ENCODE data around the gene ZNF462. TPM values are rescaled to one million over a fixed set of nuclear protein-coding genes. Genes with fewer than 3 reads are reported as not detected.

ZNF462 gene
- total RNA-seq, 1 experiment from 2014 or later = 121 TPM

DNA sequence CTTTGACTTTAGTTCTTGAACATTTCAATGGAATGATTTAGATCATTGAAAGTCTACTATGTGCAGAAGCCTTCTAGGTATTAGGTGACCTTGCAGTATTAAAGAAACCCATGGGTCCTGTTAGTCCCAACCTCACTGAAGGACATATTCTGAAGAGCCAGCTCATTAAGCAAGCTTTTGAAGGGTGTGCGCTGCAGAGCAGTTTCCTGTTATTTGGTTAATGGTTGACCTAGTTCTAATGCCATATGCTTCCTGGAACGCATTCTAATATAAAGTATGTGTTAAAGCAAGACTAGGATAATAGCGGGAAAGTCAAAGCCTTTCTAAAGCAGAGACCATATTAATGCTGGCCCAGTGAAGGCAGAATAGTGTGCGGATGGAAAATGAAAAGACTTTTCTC is 20.1 kb downstream of the ZNF462 start (continued):
- TF ChIP-seq EMX1 (CRISPR knock-in tag; IDR thresholded peaks at IDR 0.05) (no peak), TEAD1 (CRISPR knock-in tag; IDR thresholded peaks at IDR 0.05) (no peak)

DNA sequence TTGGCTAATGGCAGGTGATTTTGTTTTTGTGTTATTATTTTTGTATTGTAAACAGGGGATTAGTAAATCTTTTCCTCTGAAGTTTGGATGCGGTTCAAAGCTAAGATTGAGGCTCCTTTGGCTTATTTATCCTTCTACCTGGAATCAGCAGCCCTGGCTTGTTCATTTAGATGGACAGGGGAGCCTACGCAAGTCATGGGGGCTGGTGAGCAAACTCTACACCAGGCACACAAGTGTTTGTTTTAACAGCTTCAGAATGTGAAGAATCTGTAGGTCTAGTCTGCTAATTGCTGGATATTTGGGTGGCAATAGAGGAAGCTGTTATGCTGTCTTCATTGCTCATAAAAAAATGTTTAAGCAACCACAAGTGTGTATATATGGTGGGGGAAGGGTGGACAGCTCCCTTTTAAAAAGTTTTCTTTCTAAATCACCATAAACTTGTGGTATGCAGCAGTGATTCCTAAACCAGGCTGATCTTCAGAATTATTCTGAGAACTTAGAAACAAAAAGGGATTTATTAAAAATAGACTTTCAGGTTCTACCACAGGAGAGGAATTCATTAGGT is 20.7 kb downstream of the ZNF462 start:
- no peak for DNase-seq (ENCODE audit: low spot score)
- Mint-ChIP-seq H3K4me3 (no peak overlapping the region), H3K4me1 (peaks cover 95% of the 10 kb centered on the region), H3K27me3 (ENCODE audit: low read depth) (no peaks in the 10 kb centered on the region), H3K9me3 (peaks cover 3% of the 10 kb centered on the region; the same call in 1 of the 2 replicates), H3K27ac (peak overlapping the region; percentile 57; the same call in 1 of the 2 replicates), H3K36me3 (peaks cover 35% of the 10 kb centered on the region)
- TF ChIP-seq, protein P1, sequence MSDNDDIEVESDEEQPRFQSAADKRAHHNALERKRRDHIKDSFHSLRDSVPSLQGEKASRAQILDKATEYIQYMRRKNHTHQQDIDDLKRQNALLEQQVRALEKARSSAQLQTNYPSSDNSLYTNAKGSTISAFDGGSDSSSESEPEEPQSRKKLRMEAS (CRISPR knock-in tag; IDR thresholded peaks at IDR 0.05) = no peak
- no peak for TF ChIP-seq RORB (CRISPR knock-in tag; IDR thresholded peaks at IDR 0.05)
- TF ChIP-seq, protein P2, sequence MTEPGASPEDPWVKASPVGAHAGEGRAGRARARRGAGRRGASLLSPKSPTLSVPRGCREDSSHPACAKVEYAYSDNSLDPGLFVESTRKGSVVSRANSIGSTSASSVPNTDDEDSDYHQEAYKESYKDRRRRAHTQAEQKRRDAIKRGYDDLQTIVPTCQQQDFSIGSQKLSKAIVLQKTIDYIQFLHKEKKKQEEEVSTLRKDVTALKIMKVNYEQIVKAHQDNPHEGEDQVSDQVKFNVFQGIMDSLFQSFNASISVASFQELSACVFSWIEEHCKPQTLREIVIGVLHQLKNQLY (CRISPR knock-in tag; IDR thresholded peaks at IDR 0.05) = no peak
- ChIA-PET CTCF (no interaction called here), POLR2A (no interaction called here)
- ATAC-seq = no peak

DNA sequence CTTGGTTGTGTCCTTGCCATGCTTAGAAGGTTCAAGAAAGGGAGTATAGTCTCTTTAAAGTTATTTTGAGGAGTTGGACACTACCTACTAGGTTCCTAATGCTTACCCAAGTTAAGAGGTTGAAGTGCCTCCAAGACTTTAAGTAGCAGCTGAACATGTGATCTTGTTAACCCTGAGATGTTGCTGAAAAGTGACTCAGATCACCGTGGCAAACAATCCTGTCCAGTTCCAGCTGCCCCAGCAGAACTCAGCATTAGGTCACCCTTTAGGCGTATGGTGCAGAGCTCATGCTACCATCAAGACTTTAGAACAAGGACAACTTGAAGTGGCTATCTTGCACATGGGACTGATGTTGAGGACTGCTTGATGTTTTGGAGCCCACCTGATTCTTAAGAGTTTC is 22.5 kb downstream of the ZNF462 start:
- DNase-seq (ENCODE audit: low spot score) (no peak), ATAC-seq (no peak)
- POLR2A ChIA-PET = no interaction called here
- Mint-ChIP-seq H3K27me3 (ENCODE audit: low read depth) (no peaks in the 10 kb centered on the region), H3K36me3 (peaks cover 32% of the 10 kb centered on the region), H3K9me3 (peaks cover 3% of the 10 kb centered on the region; the same call in 1 of the 2 replicates), H3K4me3 (no peak overlapping the region), H3K4me1 (peaks cover 95% of the 10 kb centered on the region), H3K27ac (no peak overlapping the region)
- TF ChIP-seq, protein P3, sequence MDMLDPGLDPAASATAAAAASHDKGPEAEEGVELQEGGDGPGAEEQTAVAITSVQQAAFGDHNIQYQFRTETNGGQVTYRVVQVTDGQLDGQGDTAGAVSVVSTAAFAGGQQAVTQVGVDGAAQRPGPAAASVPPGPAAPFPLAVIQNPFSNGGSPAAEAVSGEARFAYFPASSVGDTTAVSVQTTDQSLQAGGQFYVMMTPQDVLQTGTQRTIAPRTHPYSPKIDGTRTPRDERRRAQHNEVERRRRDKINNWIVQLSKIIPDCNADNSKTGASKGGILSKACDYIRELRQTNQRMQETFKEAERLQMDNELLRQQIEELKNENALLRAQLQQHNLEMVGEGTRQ (CRISPR knock-in tag; IDR thresholded peaks at IDR 0.05) = no peak
- TF ChIP-seq, protein P4, sequence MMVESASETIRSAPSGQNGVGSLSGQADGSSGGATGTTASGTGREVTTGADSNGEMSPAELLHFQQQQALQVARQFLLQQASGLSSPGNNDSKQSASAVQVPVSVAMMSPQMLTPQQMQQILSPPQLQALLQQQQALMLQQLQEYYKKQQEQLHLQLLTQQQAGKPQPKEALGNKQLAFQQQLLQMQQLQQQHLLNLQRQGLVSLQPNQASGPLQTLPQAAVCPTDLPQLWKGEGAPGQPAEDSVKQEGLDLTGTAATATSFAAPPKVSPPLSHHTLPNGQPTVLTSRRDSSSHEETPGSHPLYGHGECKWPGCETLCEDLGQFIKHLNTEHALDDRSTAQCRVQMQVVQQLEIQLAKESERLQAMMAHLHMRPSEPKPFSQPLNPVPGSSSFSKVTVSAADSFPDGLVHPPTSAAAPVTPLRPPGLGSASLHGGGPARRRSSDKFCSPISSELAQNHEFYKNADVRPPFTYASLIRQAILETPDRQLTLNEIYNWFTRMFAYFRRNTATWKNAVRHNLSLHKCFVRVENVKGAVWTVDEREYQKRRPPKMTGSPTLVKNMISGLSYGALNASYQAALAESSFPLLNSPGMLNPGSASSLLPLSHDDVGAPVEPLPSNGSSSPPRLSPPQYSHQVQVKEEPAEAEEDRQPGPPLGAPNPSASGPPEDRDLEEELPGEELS (CRISPR knock-in tag; IDR thresholded peaks at IDR 0.05) = no peak
- CTCF ChIA-PET = no interaction called here

DNA sequence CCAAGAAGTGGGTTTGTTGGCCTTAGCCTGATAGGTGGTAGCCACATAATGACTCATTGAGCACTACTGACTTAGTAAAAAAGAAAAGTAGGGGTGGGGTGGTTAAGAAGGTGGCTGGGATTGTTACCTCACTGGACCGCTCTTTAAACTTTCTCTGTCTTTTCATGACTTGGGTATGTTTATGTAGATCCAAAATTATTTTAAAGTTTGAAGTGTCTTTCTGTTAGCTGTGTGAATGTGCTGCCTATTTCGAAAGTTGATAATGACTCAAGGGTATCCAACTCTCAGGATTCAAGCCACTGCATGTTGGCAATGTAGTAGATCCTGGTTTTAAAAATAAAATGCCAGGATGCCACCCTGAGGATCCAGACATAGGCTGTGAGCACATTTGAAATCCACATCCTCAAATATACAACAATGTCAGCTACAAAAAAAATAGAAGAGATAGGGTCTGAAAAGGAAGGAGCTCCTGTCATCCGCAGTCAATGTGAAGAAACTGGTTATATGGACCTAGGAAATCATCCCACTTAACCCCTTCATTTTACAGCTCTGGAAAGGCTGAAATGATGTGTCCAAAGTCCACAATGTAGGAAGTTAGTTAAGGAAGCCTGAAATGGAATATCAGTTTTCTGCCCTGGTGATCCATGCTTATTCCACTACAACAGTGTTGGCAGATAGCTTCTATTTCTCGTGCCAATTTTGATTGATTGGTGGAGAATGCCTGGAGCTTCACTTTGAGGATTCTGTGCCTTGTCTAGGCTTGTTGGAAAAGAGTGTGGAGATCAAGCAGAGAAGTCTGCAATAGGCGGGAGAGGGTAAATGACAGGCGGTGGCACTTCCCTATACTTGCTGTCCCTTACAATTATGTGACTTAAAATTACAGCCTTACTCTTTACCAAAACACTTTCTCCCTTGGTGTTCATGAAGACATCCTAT is 23.4 kb downstream of the ZNF462 start:
- Mint-ChIP-seq H3K27ac (0 out of 2 replicates have a peak overlapping the region, but pooled peaks have one; percentile 65), H3K36me3 (peaks cover 24% of the 10 kb centered on the region), H3K27me3 (ENCODE audit: low read depth) (no peaks in the 10 kb centered on the region), H3K4me1 (peaks cover 95% of the 10 kb centered on the region), H3K4me3 (no peak overlapping the region), H3K9me3 (peaks cover 3% of the 10 kb centered on the region; the same call in 1 of the 2 replicates)
- ATAC-seq (no peak), DNase-seq (ENCODE audit: low spot score) (no peak)
- POLR2A ChIA-PET = interaction anchor here (1.0 kb wide), 1 partner anchor 10 kb away, joined by 3 read pairs; no protein-coding TSS in a partner anchor
- CTCF ChIA-PET = no interaction called here
- TF ChIP-seq ZNF671 (CRISPR knock-in tag; IDR thresholded peaks at IDR 0.05) (no peak), NR3C1 (CRISPR knock-in tag; conservative IDR thresholded peaks at IDR 0.05; ENCODE audit: low read depth) (no peak)
- TF ChIP-seq, protein P5, sequence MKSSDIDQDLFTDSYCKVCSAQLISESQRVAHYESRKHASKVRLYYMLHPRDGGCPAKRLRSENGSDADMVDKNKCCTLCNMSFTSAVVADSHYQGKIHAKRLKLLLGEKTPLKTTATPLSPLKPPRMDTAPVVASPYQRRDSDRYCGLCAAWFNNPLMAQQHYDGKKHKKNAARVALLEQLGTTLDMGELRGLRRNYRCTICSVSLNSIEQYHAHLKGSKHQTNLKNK (CRISPR knock-in tag; IDR thresholded peaks at IDR 0.05) = no peak
- TF ChIP-seq, protein P6, sequence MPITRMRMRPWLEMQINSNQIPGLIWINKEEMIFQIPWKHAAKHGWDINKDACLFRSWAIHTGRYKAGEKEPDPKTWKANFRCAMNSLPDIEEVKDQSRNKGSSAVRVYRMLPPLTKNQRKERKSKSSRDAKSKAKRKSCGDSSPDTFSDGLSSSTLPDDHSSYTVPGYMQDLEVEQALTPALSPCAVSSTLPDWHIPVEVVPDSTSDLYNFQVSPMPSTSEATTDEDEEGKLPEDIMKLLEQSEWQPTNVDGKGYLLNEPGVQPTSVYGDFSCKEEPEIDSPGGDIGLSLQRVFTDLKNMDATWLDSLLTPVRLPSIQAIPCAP (CRISPR knock-in tag; IDR thresholded peaks at IDR 0.05) = no peak
- TF ChIP-seq, protein P7, sequence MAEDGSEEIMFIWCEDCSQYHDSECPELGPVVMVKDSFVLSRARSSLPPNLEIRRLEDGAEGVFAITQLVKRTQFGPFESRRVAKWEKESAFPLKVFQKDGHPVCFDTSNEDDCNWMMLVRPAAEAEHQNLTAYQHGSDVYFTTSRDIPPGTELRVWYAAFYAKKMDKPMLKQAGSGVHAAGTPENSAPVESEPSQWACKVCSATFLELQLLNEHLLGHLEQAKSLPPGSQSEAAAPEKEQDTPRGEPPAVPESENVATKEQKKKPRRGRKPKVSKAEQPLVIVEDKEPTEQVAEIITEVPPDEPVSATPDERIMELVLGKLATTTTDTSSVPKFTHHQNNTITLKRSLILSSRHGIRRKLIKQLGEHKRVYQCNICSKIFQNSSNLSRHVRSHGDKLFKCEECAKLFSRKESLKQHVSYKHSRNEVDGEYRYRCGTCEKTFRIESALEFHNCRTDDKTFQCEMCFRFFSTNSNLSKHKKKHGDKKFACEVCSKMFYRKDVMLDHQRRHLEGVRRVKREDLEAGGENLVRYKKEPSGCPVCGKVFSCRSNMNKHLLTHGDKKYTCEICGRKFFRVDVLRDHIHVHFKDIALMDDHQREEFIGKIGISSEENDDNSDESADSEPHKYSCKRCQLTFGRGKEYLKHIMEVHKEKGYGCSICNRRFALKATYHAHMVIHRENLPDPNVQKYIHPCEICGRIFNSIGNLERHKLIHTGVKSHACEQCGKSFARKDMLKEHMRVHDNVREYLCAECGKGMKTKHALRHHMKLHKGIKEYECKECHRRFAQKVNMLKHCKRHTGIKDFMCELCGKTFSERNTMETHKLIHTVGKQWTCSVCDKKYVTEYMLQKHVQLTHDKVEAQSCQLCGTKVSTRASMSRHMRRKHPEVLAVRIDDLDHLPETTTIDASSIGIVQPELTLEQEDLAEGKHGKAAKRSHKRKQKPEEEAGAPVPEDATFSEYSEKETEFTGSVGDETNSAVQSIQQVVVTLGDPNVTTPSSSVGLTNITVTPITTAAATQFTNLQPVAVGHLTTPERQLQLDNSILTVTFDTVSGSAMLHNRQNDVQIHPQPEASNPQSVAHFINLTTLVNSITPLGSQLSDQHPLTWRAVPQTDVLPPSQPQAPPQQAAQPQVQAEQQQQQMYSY (CRISPR knock-in tag; IDR thresholded peaks at IDR 0.05) = no peak
- TF ChIP-seq, protein P8, sequence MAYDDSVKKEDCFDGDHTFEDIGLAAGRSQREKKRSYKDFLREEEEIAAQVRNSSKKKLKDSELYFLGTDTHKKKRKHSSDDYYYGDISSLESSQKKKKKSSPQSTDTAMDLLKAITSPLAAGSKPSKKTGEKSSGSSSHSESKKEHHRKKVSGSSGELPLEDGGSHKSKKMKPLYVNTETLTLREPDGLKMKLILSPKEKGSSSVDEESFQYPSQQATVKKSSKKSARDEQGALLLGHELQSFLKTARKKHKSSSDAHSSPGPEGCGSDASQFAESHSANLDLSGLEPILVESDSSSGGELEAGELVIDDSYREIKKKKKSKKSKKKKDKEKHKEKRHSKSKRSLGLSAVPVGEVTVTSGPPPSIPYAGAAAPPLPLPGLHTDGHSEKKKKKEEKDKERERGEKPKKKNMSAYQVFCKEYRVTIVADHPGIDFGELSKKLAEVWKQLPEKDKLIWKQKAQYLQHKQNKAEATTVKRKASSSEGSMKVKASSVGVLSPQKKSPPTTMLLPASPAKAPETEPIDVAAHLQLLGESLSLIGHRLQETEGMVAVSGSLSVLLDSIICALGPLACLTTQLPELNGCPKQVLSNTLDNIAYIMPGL (CRISPR knock-in tag; IDR thresholded peaks at IDR 0.05) = no peak
- TF ChIP-seq, protein P9, sequence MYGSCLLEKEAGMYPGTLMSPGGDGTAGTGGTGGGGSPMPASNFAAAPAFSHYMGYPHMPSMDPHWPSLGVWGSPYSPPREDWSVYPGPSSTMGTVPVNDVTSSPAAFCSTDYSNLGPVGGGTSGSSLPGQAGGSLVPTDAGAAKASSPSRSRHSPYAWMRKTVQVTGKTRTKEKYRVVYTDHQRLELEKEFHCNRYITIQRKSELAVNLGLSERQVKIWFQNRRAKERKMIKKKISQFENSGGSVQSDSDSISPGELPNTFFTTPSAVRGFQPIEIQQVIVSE (CRISPR knock-in tag; IDR thresholded peaks at IDR 0.05; ENCODE audit: borderline replicate concordance) = no peak
